PC-9 (cell line): ENCODE data around the gene MARK1.

ENCODE experiments used
- CTCF ChIP-seq: fragments of 200-600 bp; sonication (generic); conservative IDR thresholded peaks from 2 replicates; pipeline ENCODE4 v1.6.1; 2017; ENCODE audit warnings: mixed run types, antibody characterized with exemption, mild to moderate bottlenecking, moderate library complexity
- EZH2 ChIP-seq: fragments of 200-600 bp; sonication (generic); IDR thresholded peaks from 2 replicates; pipeline ENCODE4 v1.8.0; 2017; ENCODE audit warnings: antibody characterized with exemption, low read depth

- TF ChIP-seq CTCF (no peak), EZH2 (no peak)
These were observed 11.8 kb upstream of the MARK1 start for GRCh38 chr1:220516014-220516721.
